Astrocyte (in vitro differentiated cells and primary cell): ENCODE data around the gene VDR. TPM values are rescaled to one million over a fixed set of nuclear protein-coding genes. Genes with fewer than 3 reads are reported as not detected.

ENCODE experiments used
- DNase-seq: peaks from one replicate; pipeline ENCODE4 v3.0.0-alpha.2; 2010; ENCODE audit warnings: low read depth
- FAIRE-seq: peaks from 2 replicates; lab custom pipeline; 2011; peaks lifted over from hg19 to GRCh38; lab: Jason Lieb, UNC
- H2AFZ ChIP-seq: 2 replicates; pipeline ENCODE4 v1.6.0; 2012; ENCODE audit warnings: low read depth, low read length, inconsistent platforms
- H3K27ac ChIP-seq: 2 replicates; pipeline ENCODE4 v1.5.1; 2011; ENCODE audit warnings: low read depth, low read length, inconsistent platforms
- H3K27me3 ChIP-seq: 2 replicates; pipeline ENCODE4 v1.6.0; 2011; ENCODE audit warnings: low read length, inconsistent platforms; ENCODE audit not compliant: insufficient read depth
- H3K36me3 ChIP-seq: 2 replicates; pipeline ENCODE4 v1.5.1; 2011; ENCODE audit warnings: low read length, inconsistent platforms; ENCODE audit not compliant: insufficient read depth
- H3K4me1 ChIP-seq: 2 replicates; pipeline ENCODE4 v1.5.1; 2011; ENCODE audit warnings: low read length, inconsistent platforms; ENCODE audit not compliant: insufficient read depth
- H3K4me2 ChIP-seq: 2 replicates; pipeline ENCODE4 v1.6.0; 2012; ENCODE audit warnings: low read length, inconsistent platforms
- H3K4me3 ChIP-seq: 2 replicates; pipeline ENCODE4 v1.5.1; 2011; ENCODE audit warnings: low read depth, mild to moderate bottlenecking, low read length, inconsistent platforms; ENCODE audit not compliant: insufficient read depth
- H3K79me2 ChIP-seq: 2 replicates; pipeline ENCODE4 v1.6.0; 2012; ENCODE audit warnings: mild to moderate bottlenecking, low read length, inconsistent platforms; ENCODE audit not compliant: insufficient read depth
- H3K9ac ChIP-seq: 2 replicates; pipeline ENCODE4 v1.6.0; 2012; ENCODE audit warnings: mild to moderate bottlenecking, low read length, inconsistent platforms
- H3K9me3 ChIP-seq: 2 replicates; pipeline ENCODE4 v1.5.1; 2012; ENCODE audit warnings: low read depth, mild to moderate bottlenecking, low read length, inconsistent platforms; ENCODE audit not compliant: insufficient read depth
- H4K20me1 ChIP-seq: 2 replicates; pipeline ENCODE4 v1.6.0; 2012; ENCODE audit warnings: low read length, inconsistent platforms; ENCODE audit not compliant: insufficient read depth
- H3K27ac Mint-ChIP-seq: one replicate; pipeline ENCODE4 v1.8.0; 2021; ENCODE audit warnings: mild to moderate bottlenecking, mixed read lengths; ENCODE audit not compliant: unreplicated experiment
- H3K27me3 Mint-ChIP-seq: one replicate; pipeline ENCODE4 v1.8.0; 2021; ENCODE audit warnings: low read depth, mixed read lengths; ENCODE audit not compliant: unreplicated experiment
- H3K36me3 Mint-ChIP-seq: one replicate; pipeline ENCODE4 v1.8.0; 2021; ENCODE audit warnings: low read depth, mixed read lengths; ENCODE audit not compliant: unreplicated experiment
- H3K4me1 Mint-ChIP-seq: one replicate; pipeline ENCODE4 v1.8.0; 2021; ENCODE audit warnings: low read depth, mixed read lengths; ENCODE audit not compliant: unreplicated experiment
- H3K4me3 Mint-ChIP-seq: one replicate; pipeline ENCODE4 v1.8.0; 2021; ENCODE audit warnings: mild to moderate bottlenecking, moderate library complexity, mixed read lengths; ENCODE audit not compliant: unreplicated experiment
- H3K9me3 Mint-ChIP-seq: one replicate; pipeline ENCODE4 v1.8.0; 2021; ENCODE audit warnings: mild to moderate bottlenecking, mixed read lengths; ENCODE audit not compliant: unreplicated experiment
- CTCF ChIP-seq: IDR thresholded peaks from 2 replicates; pipeline ENCODE4 v1.5.1; 2011; ENCODE audit warnings: low read depth, mild to moderate bottlenecking, inconsistent platforms, low read length, moderate library complexity; ENCODE audit not compliant: insufficient read depth
- EZH2 ChIP-seq: IDR thresholded peaks from 2 replicates; pipeline ENCODE4 v1.6.1; 2012; ENCODE audit warnings: mild to moderate bottlenecking, low read length, inconsistent platforms; ENCODE audit not compliant: insufficient read depth
- total RNA-seq: library from RNA; stranded (reverse); gene quantifications from 2 replicates; pipeline ENCODE4 v1.2.1, GENCODE V29; 2021

The VDR gene
- total RNA-seq, 1 donor from 2014 or later = 6.6 TPM

GRCh38 chr12:47856094-47856493, 48.7 kb downstream of the VDR start:
- no peak overlapping the region for H2AFZ ChIP-seq
- no peak overlapping the region for H3K27ac Mint-ChIP-seq
- TF ChIP-seq CTCF = no peak
- TF ChIP-seq EZH2 = no peak
- peaks cover 25% of the 10 kb centered on the region for H3K36me3 Mint-ChIP-seq
- DNase-seq (no peak), FAIRE-seq (no peak)
- H3K27ac ChIP-seq = no peak overlapping the region
- H3K4me1 ChIP-seq = no peaks in the 10 kb centered on the region
- peaks cover under 1% of the 10 kb centered on the region for H3K4me1 Mint-ChIP-seq
- H3K27me3 ChIP-seq = no peaks in the 10 kb centered on the region
- H3K36me3 ChIP-seq = no peaks in the 10 kb centered on the region
- H3K27me3 Mint-ChIP-seq = peaks cover 31% of the 10 kb centered on the region
- no peaks in the 10 kb centered on the region for H3K9me3 ChIP-seq
- H3K4me2 ChIP-seq = no peak overlapping the region
- no peak overlapping the region for H3K9ac ChIP-seq
- no peak overlapping the region for H3K4me3 Mint-ChIP-seq
- no peak overlapping the region for H3K4me3 ChIP-seq
- H3K9me3 Mint-ChIP-seq = no peaks in the 10 kb centered on the region
- H3K79me2 ChIP-seq = no peaks in the 10 kb centered on the region
- no peaks in the 10 kb centered on the region for H4K20me1 ChIP-seq

GRCh38 chr12:47855502-47855901, 49.3 kb downstream of the VDR start:
- Histone ChIP-seq H3K9ac (no peak overlapping the region), H3K79me2 (no peaks in the 10 kb centered on the region), H3K4me3 (no peak overlapping the region), H3K4me1 (no peaks in the 10 kb centered on the region), H2AFZ (no peak overlapping the region), H3K27ac (no peak overlapping the region), H3K4me2 (no peak overlapping the region), H4K20me1 (no peaks in the 10 kb centered on the region), H3K9me3 (no peaks in the 10 kb centered on the region), H3K27me3 (no peaks in the 10 kb centered on the region), H3K36me3 (no peaks in the 10 kb centered on the region)
- TF ChIP-seq EZH2 (no peak), CTCF (no peak)
- H3K27me3 Mint-ChIP-seq = peaks cover 29% of the 10 kb centered on the region
- no peak overlapping the region for H3K4me3 Mint-ChIP-seq
- DNase-seq (no peak), FAIRE-seq (no peak)
- no peak overlapping the region for H3K27ac Mint-ChIP-seq
- H3K9me3 Mint-ChIP-seq = no peaks in the 10 kb centered on the region
- H3K36me3 Mint-ChIP-seq = peaks cover 26% of the 10 kb centered on the region
- H3K4me1 Mint-ChIP-seq = peaks cover 4% of the 10 kb centered on the region

DNA sequence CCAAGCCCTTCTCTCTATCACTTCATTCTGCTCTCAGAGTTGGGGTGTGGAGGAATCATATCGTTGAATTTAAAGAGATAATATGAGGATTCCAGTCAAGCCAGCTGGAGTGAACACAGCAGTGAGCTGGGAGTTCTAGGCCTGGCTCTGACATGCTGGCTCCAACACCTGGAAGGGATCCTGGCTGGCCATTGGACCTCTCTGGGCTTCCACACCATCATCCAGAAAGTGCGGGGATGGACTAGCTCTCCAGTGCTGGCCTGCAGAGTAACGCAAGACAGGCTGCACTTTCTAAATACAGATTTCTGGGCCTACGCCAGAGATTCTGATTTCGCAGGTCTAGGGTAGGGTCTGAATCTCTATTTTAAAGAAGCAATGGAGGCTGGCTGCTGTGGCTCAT, 50.3 kb downstream of the VDR start:
- Histone ChIP-seq H3K27me3 (no peaks in the 10 kb centered on the region), H3K9me3 (no peaks in the 10 kb centered on the region), H3K79me2 (no peaks in the 10 kb centered on the region), H4K20me1 (no peaks in the 10 kb centered on the region), H3K4me1 (no peaks in the 10 kb centered on the region), H3K27ac (no peak overlapping the region), H3K4me3 (no peak overlapping the region), H3K9ac (no peak overlapping the region), H3K4me2 (no peak overlapping the region), H2AFZ (no peak overlapping the region), H3K36me3 (no peaks in the 10 kb centered on the region)
- peaks cover 23% of the 10 kb centered on the region for H3K36me3 Mint-ChIP-seq
- no peak for DNase-seq
- H3K4me1 Mint-ChIP-seq = peaks cover 7% of the 10 kb centered on the region
- TF ChIP-seq EZH2 (no peak), CTCF (no peak)
- no peak overlapping the region for H3K4me3 Mint-ChIP-seq
- peaks cover 2% of the 10 kb centered on the region for H3K9me3 Mint-ChIP-seq
- FAIRE-seq = no peak
- H3K27me3 Mint-ChIP-seq = peaks cover 22% of the 10 kb centered on the region
- H3K27ac Mint-ChIP-seq = no peak overlapping the region
